Thoracic aorta (tissue), 2 donors: ENCODE data around the gene CFAP99. TPM values are rescaled to one million over a fixed set of nuclear protein-coding genes. Genes with fewer than 3 reads are reported as not detected.
A peak's percentile ranks its signal among the peaks of the same experiment; 100 is the strongest.
"Not testable (repeated sequence)": the region's sequence is repeated elsewhere in the genome, so short reads cannot be mapped to it uniquely, and the experiment has no call there.

Experiments used
- ATAC-seq: fragments of 150-250 bp; one replicate; pipeline ENCODE4 v1.8.0; 2017; ENCODE audit warnings: low read depth; ENCODE audit not compliant: insufficient number of reproducible peaks, low FRiP score
- DNase-seq: peaks from one replicate; pipeline ENCODE4 v3.0.0-alpha.2; 2020; ENCODE audit warnings: low spot score
- H3K27ac ChIP-seq, 2 donors: fragments of 200-600 bp; sonication (generic); 1 replicate in 1 of 2; 2 replicates in 1 of 2; pipeline ENCODE4 v1.5.1; 2016; ENCODE audit warnings: mild to moderate bottlenecking in 2 of 2, moderate library complexity in 2 of 2
- H3K27me3 ChIP-seq: fragments of 200-600 bp; sonication (generic); replicated peaks from 2 replicates; pipeline ENCODE4 v1.6.0; 2016; ENCODE audit warnings: mild to moderate bottlenecking; ENCODE audit not compliant: insufficient read depth
- H3K36me3 ChIP-seq: fragments of 200-600 bp; sonication (generic); one replicate; pipeline ENCODE4 v1.5.1; 2016
- H3K4me1 ChIP-seq, 2 donors: fragments of 200-600 bp; sonication (generic); 1 replicate in 1 of 2; 2 replicates in 1 of 2; pipeline versions ENCODE4 v1.5.1 to v1.6.0; 2016; ENCODE audit warnings: low read depth in 2 of 2, mild to moderate bottlenecking in 1 of 2; ENCODE audit not compliant: control insufficient read depth in 1 of 2
- H3K4me3 ChIP-seq: fragments of 200-600 bp; sonication (generic); 2 replicates; pipeline ENCODE4 v1.5.1; 2016; ENCODE audit warnings: mild to moderate bottlenecking
- H3K9me3 ChIP-seq: fragments of 200-600 bp; sonication (generic); 2 replicates; pipeline ENCODE4 v1.5.1; 2016
- total RNA-seq, 2 donors: library from RNA; depleted of rRNA; stranded (reverse); fragments of >200 nt; gene quantifications; one replicate each; pipeline versions ENCODE4 v1.1.0 to v1.2.3, GENCODE V29; 2016
- TF ChIP-seq, protein P1 (sequence below): fragments of 200-600 bp; sonication (generic); IDR thresholded peaks from one replicate; pipeline ENCODE4 v1.5.1; 2019; ENCODE audit warnings: antibody characterized with exemption

Gene CFAP99
- total RNA-seq, 2 donors from 2014 or later: not detected

DNA sequence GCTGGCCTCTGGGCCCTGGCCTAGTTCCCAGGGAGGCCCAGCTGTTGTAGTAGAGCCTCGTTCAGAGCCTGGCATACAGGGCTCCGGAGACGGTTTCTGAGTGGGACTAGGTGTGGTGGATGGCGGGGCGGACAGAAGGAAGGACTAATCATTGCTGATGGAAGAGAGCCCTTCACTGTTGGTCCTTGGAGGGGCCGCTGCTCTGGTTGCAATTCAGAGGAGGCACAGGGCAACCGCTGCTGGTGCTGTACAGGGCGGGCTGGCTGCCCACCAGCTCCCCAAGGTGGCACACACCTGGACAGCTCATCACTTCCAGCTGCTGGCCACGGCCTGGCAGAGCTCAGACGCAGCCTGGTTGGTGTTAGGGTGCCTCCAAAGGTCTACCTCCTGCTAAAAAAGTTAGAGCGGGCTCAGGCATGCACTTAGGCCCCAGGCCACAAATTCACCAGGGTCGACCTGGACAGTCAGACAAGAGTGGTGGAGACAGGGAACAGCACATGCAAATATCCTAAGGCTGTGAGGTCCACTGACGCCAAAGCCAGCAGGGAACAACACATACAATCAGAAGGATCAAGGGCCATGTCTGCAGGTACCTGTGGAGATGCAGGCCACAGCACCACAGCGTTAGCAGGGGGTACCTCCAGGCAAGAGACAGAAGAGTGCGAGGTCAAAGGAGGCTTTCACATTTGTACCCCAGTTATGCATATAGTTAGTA is 42.6 kb downstream of the CFAP99 start:
- no peak for DNase-seq
- no peaks in the 10 kb centered on the region for H3K36me3 ChIP-seq
- no peak for ATAC-seq
- H3K27me3 ChIP-seq: no peaks in the 10 kb centered on the region
- peaks cover 4 to 13% of the 10 kb centered on the region in 2 donors for H3K4me1 ChIP-seq
- no peak overlapping the region for H3K27ac ChIP-seq
- TF ChIP-seq, protein P1, sequence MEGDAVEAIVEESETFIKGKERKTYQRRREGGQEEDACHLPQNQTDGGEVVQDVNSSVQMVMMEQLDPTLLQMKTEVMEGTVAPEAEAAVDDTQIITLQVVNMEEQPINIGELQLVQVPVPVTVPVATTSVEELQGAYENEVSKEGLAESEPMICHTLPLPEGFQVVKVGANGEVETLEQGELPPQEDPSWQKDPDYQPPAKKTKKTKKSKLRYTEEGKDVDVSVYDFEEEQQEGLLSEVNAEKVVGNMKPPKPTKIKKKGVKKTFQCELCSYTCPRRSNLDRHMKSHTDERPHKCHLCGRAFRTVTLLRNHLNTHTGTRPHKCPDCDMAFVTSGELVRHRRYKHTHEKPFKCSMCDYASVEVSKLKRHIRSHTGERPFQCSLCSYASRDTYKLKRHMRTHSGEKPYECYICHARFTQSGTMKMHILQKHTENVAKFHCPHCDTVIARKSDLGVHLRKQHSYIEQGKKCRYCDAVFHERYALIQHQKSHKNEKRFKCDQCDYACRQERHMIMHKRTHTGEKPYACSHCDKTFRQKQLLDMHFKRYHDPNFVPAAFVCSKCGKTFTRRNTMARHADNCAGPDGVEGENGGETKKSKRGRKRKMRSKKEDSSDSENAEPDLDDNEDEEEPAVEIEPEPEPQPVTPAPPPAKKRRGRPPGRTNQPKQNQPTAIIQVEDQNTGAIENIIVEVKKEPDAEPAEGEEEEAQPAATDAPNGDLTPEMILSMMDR: no peak
- no peak overlapping the region for H3K4me3 ChIP-seq
- H3K9me3 ChIP-seq: no peaks in the 10 kb centered on the region

DNA sequence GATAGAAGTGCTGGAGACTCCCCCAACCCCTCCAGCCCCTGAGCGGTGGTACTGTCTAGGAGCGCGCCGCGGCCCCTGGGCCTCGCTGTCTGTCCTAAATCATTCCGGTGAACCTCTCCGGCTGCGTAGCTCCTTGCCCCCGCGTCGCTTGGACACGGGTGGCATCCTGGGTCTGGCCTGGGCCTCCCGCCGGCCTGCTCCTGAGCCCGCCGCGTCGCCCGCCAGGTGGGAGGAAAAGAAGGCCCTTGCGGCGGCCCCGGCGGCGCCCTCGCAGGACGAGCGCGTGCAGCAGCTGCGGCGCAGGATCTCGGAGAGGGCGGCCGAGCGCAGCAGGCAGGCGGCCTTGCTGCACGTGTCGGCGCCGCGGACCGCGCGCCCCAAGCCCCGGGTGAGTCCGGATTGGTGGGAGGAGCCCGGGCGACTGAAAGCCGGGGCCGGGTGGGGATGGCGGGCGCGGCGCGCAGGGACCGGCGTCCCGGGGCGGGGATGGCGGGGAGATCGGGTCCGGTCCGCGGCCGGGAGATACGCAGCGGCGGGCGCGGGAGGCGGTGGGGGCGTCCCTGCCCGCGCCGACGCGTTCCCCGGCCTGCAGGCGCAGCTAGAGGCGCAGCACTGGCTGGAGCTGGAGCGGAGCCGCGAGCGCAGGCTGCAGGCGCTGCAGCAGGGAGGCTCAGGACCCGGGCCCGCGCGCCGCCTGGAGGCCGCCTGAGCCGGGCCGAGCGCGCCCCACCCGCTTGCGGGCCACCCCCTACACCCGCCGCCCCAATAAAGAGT is 43.6 kb downstream of the CFAP99 start:
- Histone ChIP-seq H3K36me3 (no peaks in the 10 kb centered on the region), H3K4me1 (peaks cover 4 to 13% of the 10 kb centered on the region in 2 donors), H3K27ac (no peak overlapping the region), H3K9me3 (no peaks in the 10 kb centered on the region), H3K4me3 (peak overlapping the region; percentile 83), H3K27me3 (no peaks in the 10 kb centered on the region)
- DNase-seq (no peak), ATAC-seq (no peak)
- TF ChIP-seq, protein P1: peak; percentile 46

DNA sequence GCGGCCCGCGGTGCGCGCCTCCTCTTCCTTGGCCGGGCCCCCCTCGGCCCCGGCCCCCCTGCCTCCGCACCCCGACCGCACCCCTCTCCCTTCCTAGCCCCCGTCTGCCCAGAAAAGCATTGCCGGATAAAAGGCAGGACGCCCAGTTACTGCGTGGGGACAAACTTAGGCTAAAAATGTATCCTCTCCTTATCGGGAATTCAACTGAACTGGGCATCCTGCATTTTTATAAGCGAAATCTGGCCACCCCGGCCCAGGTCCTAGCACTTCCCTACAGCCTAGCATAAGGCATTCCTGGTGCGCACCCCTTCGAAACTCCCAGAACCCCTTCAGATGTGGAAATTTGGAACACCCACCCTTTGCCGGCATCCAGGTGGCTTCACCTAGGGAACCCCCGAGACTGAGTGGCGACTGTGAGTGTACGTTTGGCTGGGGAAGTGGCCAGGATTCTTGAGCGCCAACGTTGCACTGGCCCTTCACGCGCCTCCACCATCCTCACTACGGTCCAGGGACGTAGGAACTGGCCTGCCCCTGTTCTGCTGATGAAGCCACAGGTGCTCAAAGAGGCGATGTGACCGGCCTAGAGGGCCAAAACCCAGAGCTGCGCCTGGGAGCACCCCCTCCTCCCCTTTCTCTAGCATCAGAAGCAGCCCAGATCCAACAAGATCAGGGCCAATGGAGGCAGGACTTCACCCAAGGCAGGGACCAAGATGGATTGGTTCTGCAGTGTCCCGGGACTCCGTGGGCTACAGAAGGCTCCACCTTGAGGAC is 44.4 kb downstream of the CFAP99 start:
- TF ChIP-seq, protein P1: no peak
- DNase-seq (no peak), ATAC-seq (no peak)
- Histone ChIP-seq H3K27ac (no peak overlapping the region), H3K9me3 (no peaks in the 10 kb centered on the region), H3K27me3 (no peaks in the 10 kb centered on the region), H3K4me3 (peak overlapping the region; percentile 83), H3K36me3 (no peaks in the 10 kb centered on the region), H3K4me1 (peaks cover 10 to 20% of the 10 kb centered on the region in 2 donors)

DNA sequence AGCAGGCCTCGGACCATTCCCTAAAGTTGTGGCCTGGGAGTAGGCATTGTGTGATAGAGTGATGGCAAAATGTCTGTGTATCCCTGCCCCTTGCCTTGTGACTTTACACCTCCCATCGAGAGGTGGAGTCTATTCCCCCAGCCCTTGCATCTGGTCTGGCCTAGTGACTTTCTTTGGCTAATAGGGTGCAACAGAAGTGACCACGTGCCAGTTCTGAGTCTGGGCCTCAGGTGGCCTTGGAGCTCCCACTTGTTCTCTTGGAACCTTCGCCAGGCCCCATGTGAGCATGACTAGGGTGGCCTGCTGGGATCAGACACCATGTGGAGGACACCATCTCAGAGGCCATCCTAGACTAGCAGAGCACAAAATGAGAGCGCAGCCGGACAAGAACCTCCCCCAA is 46.3 kb downstream of the CFAP99 start:
- no peaks in the 10 kb centered on the region for H3K27me3 ChIP-seq
- DNase-seq: no peak
- H3K36me3 ChIP-seq: no peaks in the 10 kb centered on the region
- TF ChIP-seq, protein P1: no peak
- H3K4me3 ChIP-seq: no peak overlapping the region
- no peak overlapping the region for H3K27ac ChIP-seq
- peaks cover 14 to 25% of the 10 kb centered on the region in 2 donors for H3K4me1 ChIP-seq
- no peaks in the 10 kb centered on the region for H3K9me3 ChIP-seq
- no peak for ATAC-seq

DNA sequence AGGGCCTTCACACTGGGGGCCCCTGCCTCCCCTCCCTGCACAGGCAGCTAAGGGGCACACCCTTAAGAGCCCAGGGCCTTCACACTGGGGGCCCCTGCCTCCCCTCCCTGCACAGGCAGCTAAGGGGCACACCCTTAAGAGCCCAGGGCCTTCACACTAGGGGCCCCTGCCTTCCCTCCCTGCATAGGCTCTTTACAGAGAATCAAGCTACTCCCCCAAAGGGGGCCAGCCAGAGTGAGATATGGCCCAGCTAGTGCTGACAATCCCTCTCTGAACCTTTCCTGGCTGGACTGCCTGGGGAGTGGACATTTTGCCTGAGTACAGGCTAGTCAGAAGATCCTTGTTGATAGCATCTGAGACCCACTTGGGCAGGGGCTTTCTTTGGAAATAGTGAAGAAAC is 46.8 kb downstream of the CFAP99 start:
- not testable (repeated sequence) for H3K4me3 ChIP-seq, DNase-seq, H3K27me3 ChIP-seq, ATAC-seq, H3K27ac ChIP-seq, H3K9me3 ChIP-seq, H3K36me3 ChIP-seq
- H3K4me1 ChIP-seq: peaks cover 18 to 30% of the 10 kb centered on the region in 2 donors
